ENCODE data around the gene CYP2C19. TPM values are rescaled to one million over a fixed set of nuclear protein-coding genes. Genes with fewer than 3 reads are reported as not detected.

Gene CYP2C19
- total and polyA plus RNA-seq, 2 of the 4 experiments (the other 2 are of a cell fraction): not detected

GRCh38 chr10:94851263-94851662 is 88.8 kb downstream of the CYP2C19 start:
- CTCF ChIA-PET: no interaction called here

More at GRCh38 chr10:94851263-94851662, 88.8 kb downstream of the CYP2C19 start:
- H4K91ac ChIP-seq (ENCODE audit: insufficient read depth, low read depth, low read length): no peak overlapping the region
- H3K4ac ChIP-seq (ENCODE audit: low read depth, low read length): no peak overlapping the region
- H3K4me3 ChIP-seq (ENCODE audit: insufficient read depth, low read depth, low read length): no peak overlapping the region
- peaks cover 5% of the 10 kb centered on the region for H3K9me3 ChIP-seq (ENCODE audit: control insufficient read depth, insufficient read depth, low read length)
- no peaks in the 10 kb centered on the region for H3K9me1 ChIP-seq (ENCODE audit: insufficient read depth, low read length)
- H3K36me3 ChIP-seq (ENCODE audit: control insufficient read depth, insufficient read depth, low read length): no peaks in the 10 kb centered on the region
- no peak overlapping the region for H3K23ac ChIP-seq (ENCODE audit: low read depth, low read length)
- no peak overlapping the region for H4K5ac ChIP-seq (ENCODE audit: low read depth, low read length)
- no peak overlapping the region for H3K4me2 ChIP-seq (ENCODE audit: low read depth, low read length)
- H3K79me1 ChIP-seq (ENCODE audit: low read depth in 1 of 2, low read length in 2 of 2): no peaks in the 10 kb centered on the region
- POLR2A ChIA-PET (ENCODE audit: unreplicated experiment): no interaction called here
- in situ Hi-C loops (cut with MboI; ENCODE audit: low sequenced_read_pairs): no loop called here
- H3K14ac ChIP-seq (replicated peaks; ENCODE audit: low read depth, low read length): no peak overlapping the region
- intact Hi-C loops (cut with micrococcal nuclease): no loop called here
- TF ChIP-seq CEBPB (IDR thresholded peaks at IDR 0.05; ENCODE audit: low read depth, low read length) (0 out of 2 replicates have a peak, but pooled peaks have one; percentile 10), RCOR1 (IDR thresholded peaks at IDR 0.05; ENCODE audit: insufficient replicate concordance, low read length) (no peak)
- no peak overlapping the region for H2BK15ac ChIP-seq (ENCODE audit: low read depth, low read length)
- no peak overlapping the region for H2AFZ ChIP-seq (replicated peaks; ENCODE audit: low read length, poor library complexity)
- no peak for ATAC-seq (ENCODE audit: low read depth)
- H3K4me1 ChIP-seq (ENCODE audit: control insufficient read depth, insufficient read depth, low read length): no peaks in the 10 kb centered on the region
- H2AK9ac ChIP-seq (replicated peaks; ENCODE audit: low read depth, low read length, poor library complexity): no peak overlapping the region
- H3K27ac ChIP-seq (ENCODE audit: insufficient read depth, low read length): no peak overlapping the region
- no peak overlapping the region for H4K8ac ChIP-seq (ENCODE audit: low read depth in 2 of 2, low read length in 2 of 2)
- no peaks in the 10 kb centered on the region for H4K20me1 ChIP-seq (ENCODE audit: insufficient read depth, low read length)
- H2BK120ac ChIP-seq (ENCODE audit: low read depth, low read length): no peak overlapping the region
- H2BK5ac ChIP-seq (ENCODE audit: low read depth, low read length, poor library complexity, severe bottlenecking): no peak overlapping the region
- no peak for DNase-seq
- dilution Hi-C loops (cut with HindIII; ENCODE audit: low sequenced_read_pairs, unreplicated experiment): no loop called here
- no peak overlapping the region for H2AK5ac ChIP-seq (ENCODE audit: low read depth, low read length)
- no peaks in the 10 kb centered on the region for H3K27me3 ChIP-seq (ENCODE audit: control insufficient read depth, insufficient read depth, low read length)
- H3K9ac ChIP-seq (ENCODE audit: low read depth, low read length): no peak overlapping the region
- H3K18ac ChIP-seq (ENCODE audit: low read depth, low read length): no peak overlapping the region
- no peak overlapping the region for H3K56ac ChIP-seq (ENCODE audit: extremely low read depth, insufficient read depth, low read length)
- BruUV-seq (replicated peaks): no TSS peak
- no peak overlapping the region for H2BK20ac ChIP-seq (ENCODE audit: low read depth, low read length)

Measured in IMR-90 (cell line).